Sigmoid colon (tissue), 7 donors: ENCODE results near the gene HRH1. TPM values are rescaled to one million over a fixed set of nuclear protein-coding genes. Genes with fewer than 3 reads are reported as not detected.
"Not testable (repeated sequence)": the region's sequence is repeated elsewhere in the genome, so short reads cannot be mapped to it uniquely, and the experiment has no call there.

ENCODE experiments used
- DNase-seq: peaks from one replicate; pipeline ENCODE4 v3.0.0-alpha.2; 2019
- H3K27ac ChIP-seq, 4 donors: fragments of 200-600 bp; sonication (generic); one replicate each; pipeline ENCODE4 v1.5.1; 2016 to 2019; ENCODE audit warnings: mild to moderate bottlenecking in 1 of 4
- H3K27me3 ChIP-seq, 3 donors: fragments of 200-600 bp; sonication (generic); one replicate each; pipeline ENCODE4 v1.5.1; 2019; ENCODE audit warnings: mild to moderate bottlenecking in 1 of 3
- H3K36me3 ChIP-seq, 4 donors: fragments of 200-600 bp; sonication (generic); one replicate each; pipeline ENCODE4 v1.5.1; 2016 to 2019
- H3K4me1 ChIP-seq, 4 donors: fragments of 200-600 bp; sonication (generic); one replicate each; pipeline ENCODE4 v1.5.1; 2017 to 2019
- H3K4me3 ChIP-seq, 4 donors: fragments of 200-600 bp; sonication (generic); one replicate each; pipeline ENCODE4 v1.5.1; 2017 to 2019; ENCODE audit warnings: mild to moderate bottlenecking in 2 of 4, moderate library complexity in 1 of 4
- H3K9me3 ChIP-seq, 4 donors: fragments of 200-600 bp in 3 of 4; sonication (generic) in 3 of 4; one replicate each; pipeline versions ENCODE4 v1.5.1 to v1.6.1; 2013 to 2019
- CTCF ChIP-seq, 4 experiments: fragments of 450-650 bp in 3 of 4; fragments of 200-600 bp in 1 of 4; IDR thresholded peaks; one replicate each; pipeline ENCODE4 v1.5.1; 2016 to 2019; ENCODE audit warnings: antibody characterized with exemption in 4 of 4, mild to moderate bottlenecking in 3 of 4, moderate library complexity in 2 of 4
- EP300 ChIP-seq, 4 donors: sonication (generic); formaldehyde crosslinking; IDR thresholded peaks; one replicate each; pipeline ENCODE4 v1.6.1; 2017; ENCODE audit warnings: antibody characterized with exemption in 4 of 4
- POLR2A ChIP-seq, 2 donors: fragments of 450-650 bp; IDR thresholded peaks; one replicate each; pipeline ENCODE4 v1.6.1; 2016; ENCODE audit warnings: antibody characterized with exemption in 2 of 2, mild to moderate bottlenecking in 2 of 2, moderate library complexity in 2 of 2
- POLR2AphosphoS5 ChIP-seq, 4 donors: sonication (generic); formaldehyde crosslinking; IDR thresholded peaks; one replicate each; pipeline ENCODE4 v1.6.1; 2017; ENCODE audit warnings: antibody characterized with exemption in 4 of 4
- WGBS, 2 donors: extraction: QIAGEN DNeasy Blood & Tissue Kit; methylation state at CpG; one replicate each; pipeline ENCODE4 v1.1.7; 2013; 5-methylcytosine and 5-hydroxymethylcytosine counted together
- intact Hi-C: fragments of 100-400 bp; cut with DNase I; formaldehyde crosslinking; loops from one replicate; pipeline ENCODE4 v1.15.1; 2023
- polyA plus RNA-seq, 3 donors: library from polyadenylated mRNA; stranded (reverse); fragments of 200-250 nt; gene quantifications; one replicate each; pipeline ENCODE4 v1.2.3, GENCODE V29; 2013
- total RNA-seq, 4 donors: library from RNA; depleted of rRNA; stranded (reverse); fragments of >200 nt; gene quantifications; one replicate each; pipeline ENCODE4 v1.1.0, GENCODE V29; 2016
- donor health status: healthy with polysubstance abuse.
- donor health status: Bipolar disorder and iron deficiency.
- donor health status: healthy.

The HRH1 gene
- total and polyA plus RNA-seq, 7 donors = 1.8 to 57.3 (median 3.9) TPM

DNA sequence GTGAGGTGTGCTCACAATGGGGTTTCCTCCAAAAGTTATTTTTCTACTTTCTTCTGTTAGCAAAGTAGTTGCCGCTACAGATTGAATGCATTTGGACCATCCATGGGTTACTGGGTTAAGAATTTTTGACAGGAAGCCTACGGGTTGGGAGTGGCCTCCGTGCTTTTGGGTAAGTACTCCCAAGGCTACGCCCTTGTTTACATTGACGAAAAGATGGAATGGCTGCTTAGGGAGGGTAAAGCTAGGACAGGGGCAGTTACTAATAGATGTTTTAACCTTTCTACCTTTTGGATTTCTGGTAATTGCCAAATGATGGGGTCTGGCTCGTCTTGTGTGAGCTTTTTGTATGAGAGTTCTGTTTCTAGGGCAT is 97.5 kb downstream of the HRH1 start:
- 48 to 74% methylated on average over 6 of the region's 6 CpGs for WGBS, 2 donors
- Histone ChIP-seq H3K27ac (peak overlapping the region in 1 of 4 donors; percentile 39), H3K4me1 (no peaks in the 10 kb centered on the region), H3K27me3 (no peaks in the 10 kb centered on the region), H3K9me3 (no peaks in the 10 kb centered on the region), H3K36me3 (no peaks in the 10 kb centered on the region), H3K4me3 (no peak overlapping the region)
- intact Hi-C loops = no loop called here
- DNase-seq = no peak
- TF ChIP-seq EP300 (IDR thresholded peaks at IDR 0.05) = no peak
- TF ChIP-seq CTCF (IDR thresholded peaks at IDR 0.05) = no peak
- no peak for TF ChIP-seq POLR2A (IDR thresholded peaks at IDR 0.05)
- no peak for TF ChIP-seq POLR2AphosphoS5 (IDR thresholded peaks at IDR 0.05)

- no peak for TF ChIP-seq EP300 (IDR thresholded peaks at IDR 0.05)
- TF ChIP-seq POLR2A (IDR thresholded peaks at IDR 0.05) = no peak
- TF ChIP-seq POLR2AphosphoS5 (IDR thresholded peaks at IDR 0.05) = no peak
- no peak for TF ChIP-seq CTCF (IDR thresholded peaks at IDR 0.05)
- H3K27ac ChIP-seq = no peak overlapping the region
- no peaks in the 10 kb centered on the region for H3K4me1 ChIP-seq
- intact Hi-C loops = no loop called here
- H3K4me3 ChIP-seq = no peak overlapping the region
- peaks cover 0 to 11% (median under 1%) of the 10 kb centered on the region in 4 donors for H3K36me3 ChIP-seq
- 90 to 94% methylated on average over 6 of the region's 6 CpGs for WGBS, 2 donors
- H3K9me3 ChIP-seq = no peaks in the 10 kb centered on the region
- DNase-seq = no peak
- H3K27me3 ChIP-seq = no peaks in the 10 kb centered on the region
Measured at GRCh38 chr3:11254876-11255275, 100.6 kb downstream of the HRH1 start.

DNA sequence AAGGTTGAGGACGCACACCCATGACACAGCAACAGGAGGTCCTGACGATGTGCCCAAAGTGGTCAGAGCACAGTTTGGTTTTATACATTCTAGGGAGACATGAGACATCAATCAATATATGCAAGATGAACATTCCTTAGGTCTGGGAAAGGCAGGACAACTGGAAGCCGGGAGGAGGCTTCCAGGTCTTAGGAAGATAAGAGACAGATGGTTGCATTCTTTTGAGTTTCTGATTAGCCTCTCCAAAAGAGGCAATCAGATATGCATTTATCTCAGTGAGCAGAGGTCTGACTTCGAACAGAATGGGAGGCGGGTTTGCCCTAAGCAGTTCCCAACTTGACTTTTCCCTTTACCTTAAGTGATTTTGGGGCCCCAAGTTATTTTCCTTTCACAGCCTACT is 101.2 kb downstream of the HRH1 start:
- intact Hi-C loops, H3K4me3 ChIP-seq, H3K9me3 ChIP-seq, DNase-seq, H3K27me3 ChIP-seq, H3K4me1 ChIP-seq, H3K27ac ChIP-seq: not testable (repeated sequence)
- WGBS, 2 donors = 89 to 95% methylated on average over 5 of the region's 5 CpGs
- peaks cover 0 to 18% (median 6%) of the 10 kb centered on the region in 4 donors for H3K36me3 ChIP-seq

DNA sequence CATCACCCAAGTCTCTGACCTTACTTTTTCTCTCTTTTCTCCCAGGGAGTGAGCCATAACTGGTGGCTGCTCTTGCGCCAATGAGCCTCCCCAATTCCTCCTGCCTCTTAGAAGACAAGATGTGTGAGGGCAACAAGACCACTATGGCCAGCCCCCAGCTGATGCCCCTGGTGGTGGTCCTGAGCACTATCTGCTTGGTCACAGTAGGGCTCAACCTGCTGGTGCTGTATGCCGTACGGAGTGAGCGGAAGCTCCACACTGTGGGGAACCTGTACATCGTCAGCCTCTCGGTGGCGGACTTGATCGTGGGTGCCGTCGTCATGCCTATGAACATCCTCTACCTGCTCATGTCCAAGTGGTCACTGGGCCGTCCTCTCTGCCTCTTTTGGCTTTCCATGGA is 104.7 kb downstream of the HRH1 start:
- peaks cover 0 to 22% (median 7%) of the 10 kb centered on the region in 4 donors for H3K36me3 ChIP-seq
- H3K27me3 ChIP-seq = no peaks in the 10 kb centered on the region
- H3K27ac ChIP-seq = no peak overlapping the region
- no peak for DNase-seq
- TF ChIP-seq EP300 (IDR thresholded peaks at IDR 0.05) (no peak), POLR2AphosphoS5 (IDR thresholded peaks at IDR 0.05) (no peak), CTCF (IDR thresholded peaks at IDR 0.05) (no peak), POLR2A (IDR thresholded peaks at IDR 0.05) (no peak)
- no peaks in the 10 kb centered on the region for H3K9me3 ChIP-seq
- no peak overlapping the region for H3K4me3 ChIP-seq
- 96 to 97% methylated on average over 11 of the region's 11 CpGs for WGBS, 2 donors
- intact Hi-C loops = no loop called here
- H3K4me1 ChIP-seq = no peaks in the 10 kb centered on the region

- no peaks in the 10 kb centered on the region for H3K9me3 ChIP-seq
- no peak for DNase-seq
- intact Hi-C loops = no loop called here
- no peaks in the 10 kb centered on the region for H3K4me1 ChIP-seq
- no peak for TF ChIP-seq EP300 (IDR thresholded peaks at IDR 0.05)
- TF ChIP-seq POLR2AphosphoS5 (IDR thresholded peaks at IDR 0.05) = no peak
- no peak for TF ChIP-seq CTCF (IDR thresholded peaks at IDR 0.05)
- no peak for TF ChIP-seq POLR2A (IDR thresholded peaks at IDR 0.05)
- 92 to 96% methylated on average over 3 of the region's 3 CpGs for WGBS, 2 donors
- no peak overlapping the region for H3K4me3 ChIP-seq
- no peak overlapping the region for H3K27ac ChIP-seq
- H3K27me3 ChIP-seq = no peaks in the 10 kb centered on the region
- H3K36me3 ChIP-seq = peaks cover 0 to 22% (median 7%) of the 10 kb centered on the region in 4 donors
Measured at GRCh38 chr3:11260460-11260859, 106.2 kb downstream of the HRH1 start.
